OCI-LY7 (cell line): ENCODE results near the gene TASL. TPM values are rescaled to one million over a fixed set of nuclear protein-coding genes. Genes with fewer than 3 reads are reported as not detected.

Experiments used
- BruUV-seq: library from RNA; stranded (reverse); fragments of 400-500 nt; replicated peaks from 2 replicates; lab custom pipeline; 2021; lab: Mats Ljungman, UMichigan
- CTCF ChIA-PET: fragments of 300-600 bp; sonication (Branson Sonifier 250); formaldehyde crosslinking; loops from one replicate; lab custom pipeline; 2022; ENCODE audit warnings: antibody characterized with exemption; ENCODE audit not compliant: unreplicated experiment; lab: Charles Lee
- POLR2A ChIA-PET: fragments of 300-600 bp; sonication (Branson Sonifier 250); formaldehyde crosslinking; loops from one replicate; lab custom pipeline; 2022; ENCODE audit warnings: antibody characterized with exemption; lab: Charles Lee
- DNase-seq: peaks from one replicate; pipeline ENCODE4 v3.0.0-alpha.2; 2015; ENCODE audit warnings: low spot score
- H2AFZ ChIP-seq: fragments of 200-600 bp; sonication (generic), shearing (Covaris generic); 2 replicates; pipeline ENCODE4 v1.6.1; 2014; ENCODE audit warnings: mild to moderate bottlenecking, antibody characterized with exemption, low read length, moderate library complexity
- H3K27ac ChIP-seq: fragments of 200-600 bp; sonication (generic); 2 replicates; pipeline ENCODE4 v1.5.1; 2014; ENCODE audit warnings: mixed run types, low read depth, mild to moderate bottlenecking, moderate library complexity, low read length, inconsistent platforms; ENCODE audit not compliant: poor library complexity, severe bottlenecking
- H3K36me3 ChIP-seq: fragments of 200-600 bp; sonication (generic); 2 replicates; pipeline ENCODE4 v1.6.1; 2014; ENCODE audit warnings: mild to moderate bottlenecking, antibody characterized with exemption, low read length, moderate library complexity, mixed read lengths; ENCODE audit not compliant: insufficient read depth
- H3K4me1 ChIP-seq: fragments of 200-600 bp; sonication (generic); 2 replicates; pipeline ENCODE4 v1.5.1; 2014; ENCODE audit warnings: mild to moderate bottlenecking, low read length; ENCODE audit not compliant: insufficient read depth, poor library complexity, severe bottlenecking
- H3K4me2 ChIP-seq: fragments of 200-600 bp; sonication (generic); 2 replicates; pipeline ENCODE4 v1.6.1; 2014; ENCODE audit warnings: mild to moderate bottlenecking, low read length
- H3K4me3 ChIP-seq: fragments of 200-600 bp; sonication (generic); 2 replicates; pipeline ENCODE4 v1.5.1; 2014; ENCODE audit warnings: mild to moderate bottlenecking, low read depth, low read length; ENCODE audit not compliant: poor library complexity, severe bottlenecking
- H3K79me2 ChIP-seq: fragments of 200-600 bp; sonication (generic); 2 replicates; pipeline ENCODE4 v1.6.1; 2016; ENCODE audit warnings: low read depth, mild to moderate bottlenecking, low read length, moderate library complexity, mixed read lengths; ENCODE audit not compliant: insufficient read depth
- H3K9me2 ChIP-seq: fragments of 200-600 bp; sonication (generic); 2 replicates; pipeline ENCODE4 v1.6.1; 2016; ENCODE audit warnings: mild to moderate bottlenecking, low read length, mixed read lengths; ENCODE audit not compliant: insufficient read depth
- H3K9me3 ChIP-seq: fragments of 200-600 bp; sonication (generic); 2 replicates; pipeline ENCODE4 v1.6.1; 2014; ENCODE audit warnings: mild to moderate bottlenecking, mixed run types, low read length, mixed read lengths
- H4K20me1 ChIP-seq: fragments of 200-600 bp; sonication (generic); 2 replicates; pipeline ENCODE4 v1.6.1; 2014; ENCODE audit warnings: mild to moderate bottlenecking, antibody characterized with exemption, low read length, moderate library complexity, mixed read lengths; ENCODE audit not compliant: insufficient read depth
- CTCF ChIP-seq: fragments of 200-600 bp; sonication (generic); conservative IDR thresholded peaks from 2 replicates; pipeline ENCODE4 v1.5.1; 2014; ENCODE audit warnings: mild to moderate bottlenecking, antibody characterized with exemption, low read length, moderate library complexity, mixed read lengths
- EZH2phosphoT487 ChIP-seq: fragments of 200-600 bp; sonication (generic); IDR thresholded peaks from 2 replicates; pipeline ENCODE4 v1.6.1; 2018; ENCODE audit warnings: low read depth, borderline replicate concordance, mild to moderate bottlenecking, mixed run types, antibody characterized with exemption, low read length, moderate library complexity, mixed read lengths
- intact Hi-C: fragments of 100-400 bp; cut with micrococcal nuclease; formaldehyde crosslinking; loops from one replicate; pipeline ENCODE4 v1.10.0; 2022; ENCODE audit not compliant: unreplicated experiment
- total RNA-seq, 2 experiments: library from RNA; depleted of rRNA in 1 of 2; stranded (reverse); fragments of >200 nt in 1 of 2; shearing (Covaris generic) in 1 of 2; gene quantifications; 2 replicates each; pipeline ENCODE4 v1.2.3, GENCODE V29; 2014 to 2022

TASL gene
- total RNA-seq, 2 experiments from 2014 or later, result 0.13 TPM; not detected in 1

GRCh38 chrX:30561191-30561590 lies 16.4 kb downstream of the TASL start:
- Histone ChIP-seq H4K20me1 (no peaks in the 10 kb centered on the region), H3K9me2 (no peaks in the 10 kb centered on the region), H3K79me2 (no peaks in the 10 kb centered on the region), H3K9me3 (no peaks in the 10 kb centered on the region), H3K4me2 (no peak overlapping the region), H3K4me3 (no peak overlapping the region), H3K27ac (no peak overlapping the region), H3K4me1 (no peaks in the 10 kb centered on the region), H3K36me3 (no peaks in the 10 kb centered on the region), H2AFZ (no peak overlapping the region)
- no TSS peak for BruUV-seq
- ChIA-PET POLR2A (interaction anchor here (0.9 kb wide), 1 partner anchor 27 kb away, joined by 3 read pairs; no protein-coding TSS in a partner anchor), CTCF (no interaction called here)
- TF ChIP-seq CTCF, result no peak
- TF ChIP-seq EZH2phosphoT487, result no peak
- no peak for DNase-seq
- intact Hi-C loops, result no loop called here

- ChIA-PET CTCF (no interaction called here), POLR2A (no interaction called here)
- Histone ChIP-seq H3K9me3 (no peaks in the 10 kb centered on the region), H3K36me3 (no peaks in the 10 kb centered on the region), H3K9me2 (no peaks in the 10 kb centered on the region), H4K20me1 (no peaks in the 10 kb centered on the region), H3K4me1 (no peaks in the 10 kb centered on the region), H2AFZ (no peak overlapping the region), H3K4me2 (no peak overlapping the region), H3K4me3 (no peak overlapping the region), H3K79me2 (no peaks in the 10 kb centered on the region), H3K27ac (no peak overlapping the region)
- intact Hi-C loops, result no loop called here
- BruUV-seq, result no TSS peak
- DNase-seq, result no peak
- TF ChIP-seq EZH2phosphoT487 (no peak), CTCF (no peak)
Measured at GRCh38 chrX:30538271-30538670, 39.3 kb downstream of the TASL start.

- no peak overlapping the region for H3K4me3 ChIP-seq
- no peak overlapping the region for H3K4me2 ChIP-seq
- CTCF ChIA-PET, result no interaction called here
- no peak for DNase-seq
- no TSS peak for BruUV-seq
- H3K79me2 ChIP-seq, result no peaks in the 10 kb centered on the region
- no peaks in the 10 kb centered on the region for H3K9me3 ChIP-seq
- TF ChIP-seq EZH2phosphoT487, result no peak
- TF ChIP-seq CTCF, result no peak
- H2AFZ ChIP-seq, result no peak overlapping the region
- no peaks in the 10 kb centered on the region for H3K9me2 ChIP-seq
- POLR2A ChIA-PET, result no interaction called here
- no peaks in the 10 kb centered on the region for H3K4me1 ChIP-seq
- H3K27ac ChIP-seq, result no peak overlapping the region
- H3K36me3 ChIP-seq, result no peaks in the 10 kb centered on the region
- H4K20me1 ChIP-seq, result no peaks in the 10 kb centered on the region
- intact Hi-C loops, result no loop called here
Measured at GRCh38 chrX:30533835-30534234, 43.7 kb downstream of the TASL start.
